Esophagus squamous epithelium (tissue), 4 donors: Measurements from ENCODE around the gene SLC35F6.

Experiments
- CTCF ChIP-seq, 6 experiments: fragments of 450-650 bp in 4 of 6; fragments of 200-600 bp in 2 of 6; sonication (generic) in 2 of 6; IDR thresholded peaks; one replicate each; pipeline ENCODE4 v1.5.1; 2016 to 2019; ENCODE audit warnings: antibody characterized with exemption in 6 of 6, mild to moderate bottlenecking in 4 of 6, moderate library complexity in 4 of 6
- POLR2A ChIP-seq, 4 donors: fragments of 450-650 bp; IDR thresholded peaks; one replicate each; pipeline ENCODE4 v1.6.1; 2017; ENCODE audit warnings: antibody characterized with exemption in 4 of 4, mild to moderate bottlenecking in 4 of 4, moderate library complexity in 3 of 4

GRCh38 chr2:26778098-26778497 is 14.0 kb downstream of the SLC35F6 start:
- TF ChIP-seq CTCF (IDR thresholded peaks at IDR 0.05) (no peak), POLR2A (IDR thresholded peaks at IDR 0.05) (no peak)
